Activated CD8-positive, alpha-beta memory T cell treated with anti-CD3 and anti-CD28 coated beads for 48 hours (primary cell): ENCODE data around the gene AAGAB.

Source experiments
- DNase-seq, 3 experiments: peaks; one replicate each; pipeline ENCODE4 v3.0.0-alpha.2; 2020; ENCODE audit warnings: low read depth in 2 of 3, low spot score in 2 of 3

The AAGAB gene

GRCh38 chr15:67152429-67152828 lies 102.0 kb downstream of the AAGAB start:
- no peak for DNase-seq
